HCT116 (cell line): ENCODE data around the gene ACAP3. TPM values are rescaled to one million over a fixed set of nuclear protein-coding genes. Genes with fewer than 3 reads are reported as not detected.

Experiments used
- ATAC-seq: fragments of 200-7000 bp; cut with Tn5 transposase; 2 replicates; pipeline ENCODE4 v1.9.1; 2020; ENCODE audit warnings: mild to moderate bottlenecking, moderate library complexity
- BruUV-seq: library from RNA; stranded (reverse); fragments of 400-500 nt; replicated peaks from 2 replicates; lab custom pipeline; 2021; lab: Mats Ljungman, UMichigan
- CTCF ChIA-PET: fragments of 300-600 bp; sonication (Branson Sonifier 250); formaldehyde crosslinking; loops from one replicate; lab custom pipeline; 2021; ENCODE audit warnings: antibody characterized with exemption; lab: Charles Lee
- POLR2A ChIA-PET: fragments of 300-600, 350-600 bp; sonication (Branson Sonifier 250); formaldehyde crosslinking; loops from one replicate; lab custom pipeline; 2021; ENCODE audit warnings: antibody characterized with exemption; lab: Charles Lee
- RAD21 ChIA-PET, 2 experiments: fragments of 300-600 bp; sonication (Branson Sonifier 250); formaldehyde crosslinking; loops; one replicate each; lab custom pipeline; 2023; ENCODE audit warnings: low total read pairs in 2 of 2; ENCODE audit not compliant: uncharacterized antibody in 2 of 2, unreplicated experiment in 2 of 2, low non-redundant PET in 1 of 2; lab: Charles Lee
- DNase-seq: peaks from one replicate; pipeline ENCODE4 v3.0.0-alpha.2; 2010; ENCODE audit warnings: low read depth, low spot score
- H2AFZ ChIP-seq: fragments of 200-600 bp; shearing (Covaris generic), sonication (generic); 2 replicates; pipeline ENCODE4 v1.6.1; 2017; ENCODE audit warnings: low read depth, mixed run types, mixed read lengths, antibody characterized with exemption, low read length; ENCODE audit not compliant: poor library complexity, severe bottlenecking
- H3K27ac ChIP-seq: 2 replicates; pipeline ENCODE4 v1.5.1; 2012; ENCODE audit warnings: low read depth, low read length
- H3K27me3 ChIP-seq: fragments of 200-600 bp; sonication (generic); 2 replicates; pipeline ENCODE4 v1.6.1; 2016; ENCODE audit warnings: mixed run types, low read length, mixed read lengths; ENCODE audit not compliant: insufficient read depth
- H3K36me3 ChIP-seq, 2 experiments: fragments of 200-500 bp in 1 of 2; fragments of 200-600 bp in 1 of 2; sonication (Bioruptor generic) in 1 of 2; sonication (generic) in 1 of 2; 2 replicates each; pipeline versions ENCODE4 v1.5.1 to v1.6.1; 2014 to 2016; ENCODE audit warnings: low read length in 2 of 2, inconsistent platforms in 1 of 2, mixed read lengths in 1 of 2, mixed run types in 1 of 2; ENCODE audit not compliant: insufficient read depth in 2 of 2, control insufficient read depth in 1 of 2
- H3K4me1 ChIP-seq, 2 experiments: fragments of 200-600 bp in 1 of 2; sonication (generic) in 1 of 2; 2 replicates each; pipeline versions ENCODE4 v1.5.1 to v1.6.1; 2012 to 2017; ENCODE audit warnings: low read length in 2 of 2, inconsistent platforms in 1 of 2, mild to moderate bottlenecking in 1 of 2, mixed read lengths in 1 of 2, mixed run types in 1 of 2, moderate library complexity in 1 of 2; ENCODE audit not compliant: insufficient read depth in 2 of 2, control insufficient read depth in 1 of 2
- H3K4me2 ChIP-seq: fragments of 200-600 bp; sonication (generic); 2 replicates; pipeline ENCODE4 v1.6.1; 2017; ENCODE audit warnings: mixed run types, low read length, mixed read lengths
- H3K4me3 ChIP-seq, 2 experiments: fragments of 200-600 bp in 1 of 2; sonication (generic) in 1 of 2; replicated peaks in 1 of 2; 2 replicates each; pipeline ENCODE4 v1.5.1; 2011 to 2016; ENCODE audit warnings: low read length in 2 of 2, control low read depth in 1 of 2, low read depth in 1 of 2, mild to moderate bottlenecking in 1 of 2, mixed read lengths in 1 of 2, mixed run types in 1 of 2
- H3K79me2 ChIP-seq: fragments of 200-600 bp; sonication (generic); 2 replicates; pipeline ENCODE4 v1.6.1; 2017; ENCODE audit warnings: mild to moderate bottlenecking, mixed run types, low read length, moderate library complexity, mixed read lengths; ENCODE audit not compliant: insufficient read depth
- H3K9ac ChIP-seq: fragments of 200-600 bp; sonication (generic); 2 replicates; pipeline ENCODE4 v1.6.1; 2016; ENCODE audit warnings: low read length, mixed read lengths
- H3K9me2 ChIP-seq: fragments of 200-600 bp; sonication (generic), shearing (Covaris generic); 2 replicates; pipeline ENCODE4 v1.6.1; 2017; ENCODE audit warnings: mixed run types, mild to moderate bottlenecking, moderate library complexity; ENCODE audit not compliant: insufficient read depth
- H3K9me3 ChIP-seq, 2 experiments: fragments of 200-500 bp in 1 of 2; fragments of 200-600 bp in 1 of 2; sonication (Bioruptor generic) in 1 of 2; sonication (generic) in 1 of 2; 2 replicates each; pipeline ENCODE4 v1.6.1; 2014 to 2017; ENCODE audit warnings: low read length in 2 of 2, mixed read lengths in 2 of 2, inconsistent platforms in 1 of 2, low read depth in 1 of 2, mild to moderate bottlenecking in 1 of 2, mixed run types in 1 of 2, moderate library complexity in 1 of 2; ENCODE audit not compliant: control insufficient read depth in 1 of 2, insufficient read depth in 1 of 2
- H4K20me1 ChIP-seq: fragments of 200-600 bp; sonication (generic), shearing (Covaris generic); 2 replicates; pipeline ENCODE4 v1.6.1; 2017; ENCODE audit warnings: mixed run types, mild to moderate bottlenecking, moderate library complexity; ENCODE audit not compliant: insufficient read depth
- ATF3 ChIP-seq: IDR thresholded peaks from 2 replicates; pipeline ENCODE4 v1.6.1; 2012
- POLR2AphosphoS5 ChIP-seq: IDR thresholded peaks from 2 replicates; pipeline ENCODE4 v1.6.1; 2011; ENCODE audit warnings: mild to moderate bottlenecking, low read depth, low read length, moderate library complexity
- SIN3A ChIP-seq: IDR thresholded peaks from 2 replicates; pipeline ENCODE4 v1.6.1; 2012; ENCODE audit warnings: low read depth
- ZFX ChIP-seq: fragments of 450-650 bp; IDR thresholded peaks from 2 replicates; pipeline ENCODE4 v1.6.1; 2017
- intact Hi-C: fragments of 100-400 bp; cut with micrococcal nuclease; formaldehyde crosslinking; loops from 2 replicates; pipeline ENCODE4 v1.10.0; 2022
- total RNA-seq: library from RNA; stranded (reverse); gene quantifications from one replicate; pipeline ENCODE4 v1.2.1, GENCODE V29; 2021; ENCODE audit not compliant: unreplicated experiment

The ACAP3 gene
- total RNA-seq, 1 experiment from 2014 or later = 38.8 TPM

- BruUV-seq = no TSS peak
- Histone ChIP-seq H3K9me3 (no peaks in the 10 kb centered on the region), H3K4me2 (no peak overlapping the region), H3K79me2 (no peaks in the 10 kb centered on the region; the same call in 1 of the 2 replicates), H3K27ac (no peak overlapping the region), H3K27me3 (no peaks in the 10 kb centered on the region), H2AFZ (no peak overlapping the region), H3K9ac (no peak overlapping the region), H3K4me3 (no peak overlapping the region), H3K4me1 (peaks cover 4 to 8% of the 10 kb centered on the region in 2 experiments; a peak in 3 of 4 replicates), H4K20me1 (no peaks in the 10 kb centered on the region), H3K36me3 (peaks cover 11 to 34% of the 10 kb centered on the region in 2 experiments; a peak in 3 of 4 replicates), H3K9me2 (no peaks in the 10 kb centered on the region)
- ChIA-PET CTCF (no interaction called here), RAD21 (no interaction called here), POLR2A (no interaction called here)
- intact Hi-C loops = no loop called here
- ATAC-seq (no peak), DNase-seq (no peak)
- TF ChIP-seq SIN3A (no peak), ATF3 (no peak), POLR2AphosphoS5 (no peak)
Observed at GRCh38 chr1:1254667-1254998, 53.1 kb downstream of the ACAP3 start.

GRCh38 chr1:1253972-1254666 is 53.6 kb downstream of the ACAP3 start:
- DNase-seq = no peak
- Histone ChIP-seq H3K27me3 (no peaks in the 10 kb centered on the region), H3K27ac (no peak overlapping the region), H3K9me2 (no peaks in the 10 kb centered on the region), H3K4me1 (peaks cover 4 to 8% of the 10 kb centered on the region in 2 experiments; a peak in 3 of 4 replicates), H3K9ac (no peak overlapping the region), H3K79me2 (no peaks in the 10 kb centered on the region; the same call in 1 of the 2 replicates), H4K20me1 (no peaks in the 10 kb centered on the region), H2AFZ (no peak overlapping the region), H3K36me3 (peaks cover 11 to 32% of the 10 kb centered on the region in 2 experiments; a peak in 3 of 4 replicates), H3K4me3 (no peak overlapping the region), H3K9me3 (no peaks in the 10 kb centered on the region)
- ChIA-PET RAD21 (no interaction called here), CTCF (no interaction called here), POLR2A (no interaction called here)
- intact Hi-C loops = no loop called here
- no TSS peak for BruUV-seq
- no peak for ATAC-seq
- no peak for TF ChIP-seq ATF3
- TF ChIP-seq ZFX = 0 out of 2 replicates have a peak, but pooled peaks have one; percentile 8
- TF ChIP-seq, all 23 proteins: peak for 1
- no peak overlapping the region for H3K4me2 ChIP-seq
